8988T (cell line): ENCODE measurements around the gene USP13.

Source experiments
- DNase-seq: peaks from one replicate; pipeline ENCODE4 v3.0.0; 2011

USP13 gene

GRCh38 chr3:179801856-179802255 is 149.0 kb downstream of the USP13 start:
- no peak for DNase-seq

- DNase-seq = no peak
Observed at GRCh38 chr3:179806177-179806576, 153.3 kb downstream of the USP13 start.

GRCh38 chr3:179807588-179807987 is 154.7 kb downstream of the USP13 start:
- no peak for DNase-seq

GRCh38 chr3:179809639-179810038 is 156.8 kb downstream of the USP13 start:
- no peak for DNase-seq

GRCh38 chr3:179811321-179812095 is 158.7 kb downstream of the USP13 start:
- DNase-seq = peak; percentile 16

GRCh38 chr3:179812096-179812382 is 159.2 kb downstream of the USP13 start:
- DNase-seq = no peak

GRCh38 chr3:179819379-179819778 is 166.5 kb downstream of the USP13 start:
- no peak for DNase-seq

- no peak for DNase-seq
Observed at GRCh38 chr3:179822296-179822695, 169.5 kb downstream of the USP13 start.

- no peak for DNase-seq
Observed at GRCh38 chr3:179825527-179826246, 172.8 kb downstream of the USP13 start.

GRCh38 chr3:179826247-179826637 is 173.4 kb downstream of the USP13 start:
- DNase-seq = no peak

GRCh38 chr3:179828738-179829137 is 175.9 kb downstream of the USP13 start:
- no peak for DNase-seq

GRCh38 chr3:179829401-179829800 is 176.6 kb downstream of the USP13 start:
- no peak for DNase-seq

- no peak for DNase-seq
Observed at GRCh38 chr3:179832333-179832854, 179.6 kb downstream of the USP13 start.

GRCh38 chr3:179833294-179833693 is 180.5 kb downstream of the USP13 start:
- DNase-seq = no peak

GRCh38 chr3:179837374-179837773 is 184.5 kb downstream of the USP13 start:
- no peak for DNase-seq
